ENCODE measurements around the gene INAFM2.

- no peak for TF ChIP-seq MYC (IDR thresholded peaks at IDR 0.05; ENCODE audit: borderline replicate concordance, low read length)
- TF ChIP-seq CTCF (IDR thresholded peaks at IDR 0.05): no peak
These were observed 25.0 kb downstream of the INAFM2 start for GRCh38 chr15:40348474-40348870.
